Measurements from ENCODE around the gene ATOSB. TPM values are rescaled to one million over a fixed set of nuclear protein-coding genes. Genes with fewer than 3 reads are reported as not detected.

The ATOSB gene
- total RNA-seq, 4 donors from 2014 or later, result 7.8 to 21.0 (median 11.8) TPM

DNA sequence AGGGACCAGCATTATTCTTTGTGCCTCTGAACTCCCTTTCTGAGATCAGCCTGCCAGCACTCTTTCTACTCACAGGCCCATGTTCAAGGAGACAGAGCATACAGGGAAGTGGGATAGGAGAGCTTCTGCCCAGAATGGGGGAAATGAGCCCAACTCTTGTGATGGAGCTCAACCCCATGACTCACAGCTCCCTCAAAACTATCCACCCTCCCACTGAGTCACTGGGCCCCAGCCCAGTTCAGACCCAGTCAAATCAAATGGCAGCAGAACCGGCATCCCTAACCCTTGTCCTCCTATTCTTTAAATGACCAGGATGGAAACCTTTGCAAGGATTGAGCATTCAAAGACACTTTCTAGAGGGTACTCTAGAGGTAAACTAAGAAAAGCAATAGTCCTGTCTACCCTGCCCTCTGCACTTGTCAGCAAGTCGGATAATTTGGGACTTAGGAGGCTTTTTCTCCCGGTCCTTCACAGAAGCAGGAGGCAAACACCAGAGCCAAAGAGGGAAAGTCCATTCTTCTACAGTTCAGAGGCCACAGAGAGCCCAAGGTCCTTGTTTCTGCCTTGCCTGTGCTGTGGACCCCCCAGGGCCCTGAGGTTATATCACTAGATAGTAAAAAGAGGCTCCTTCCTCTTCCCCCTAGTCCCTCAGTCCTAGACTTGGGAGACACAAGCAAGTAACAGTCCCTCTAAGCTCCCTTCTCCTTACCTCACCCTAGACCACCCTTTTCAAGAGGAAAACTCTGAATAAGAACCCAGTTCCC is 3.2 kb downstream of the ATOSB start:
- H3K4me3 ChIP-seq (replicated peaks in 1 of 3), result peak overlapping the region in 1 of 3 donors; percentile 55
- peaks cover 34 to 52% of the 10 kb centered on the region in 2 donors for H3K4me1 ChIP-seq
- WGBS, 2 donors, result 68 to 76% methylated on average over 3 of the region's 3 CpGs
- H3K36me3 ChIP-seq, result peaks cover 5 to 9% of the 10 kb centered on the region in 2 donors
- H3K27me3 ChIP-seq, result no peaks in the 10 kb centered on the region
- intact Hi-C loops (cut with DNase I), result loop anchor here (10.0 kb wide), 1 partner anchor 442 kb away; no protein-coding TSS in a partner anchor
- peak overlapping the region; percentile 24 to 86 (median 74) for H3K27ac ChIP-seq
- no peak for DNase-seq
- no peaks in the 10 kb centered on the region for H3K9me3 ChIP-seq
- no peak for TF ChIP-seq POLR2A (IDR thresholded peaks at IDR 0.05)
- TF ChIP-seq, protein P1, sequence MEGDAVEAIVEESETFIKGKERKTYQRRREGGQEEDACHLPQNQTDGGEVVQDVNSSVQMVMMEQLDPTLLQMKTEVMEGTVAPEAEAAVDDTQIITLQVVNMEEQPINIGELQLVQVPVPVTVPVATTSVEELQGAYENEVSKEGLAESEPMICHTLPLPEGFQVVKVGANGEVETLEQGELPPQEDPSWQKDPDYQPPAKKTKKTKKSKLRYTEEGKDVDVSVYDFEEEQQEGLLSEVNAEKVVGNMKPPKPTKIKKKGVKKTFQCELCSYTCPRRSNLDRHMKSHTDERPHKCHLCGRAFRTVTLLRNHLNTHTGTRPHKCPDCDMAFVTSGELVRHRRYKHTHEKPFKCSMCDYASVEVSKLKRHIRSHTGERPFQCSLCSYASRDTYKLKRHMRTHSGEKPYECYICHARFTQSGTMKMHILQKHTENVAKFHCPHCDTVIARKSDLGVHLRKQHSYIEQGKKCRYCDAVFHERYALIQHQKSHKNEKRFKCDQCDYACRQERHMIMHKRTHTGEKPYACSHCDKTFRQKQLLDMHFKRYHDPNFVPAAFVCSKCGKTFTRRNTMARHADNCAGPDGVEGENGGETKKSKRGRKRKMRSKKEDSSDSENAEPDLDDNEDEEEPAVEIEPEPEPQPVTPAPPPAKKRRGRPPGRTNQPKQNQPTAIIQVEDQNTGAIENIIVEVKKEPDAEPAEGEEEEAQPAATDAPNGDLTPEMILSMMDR (IDR thresholded peaks at IDR 0.05), result no peak

DNA sequence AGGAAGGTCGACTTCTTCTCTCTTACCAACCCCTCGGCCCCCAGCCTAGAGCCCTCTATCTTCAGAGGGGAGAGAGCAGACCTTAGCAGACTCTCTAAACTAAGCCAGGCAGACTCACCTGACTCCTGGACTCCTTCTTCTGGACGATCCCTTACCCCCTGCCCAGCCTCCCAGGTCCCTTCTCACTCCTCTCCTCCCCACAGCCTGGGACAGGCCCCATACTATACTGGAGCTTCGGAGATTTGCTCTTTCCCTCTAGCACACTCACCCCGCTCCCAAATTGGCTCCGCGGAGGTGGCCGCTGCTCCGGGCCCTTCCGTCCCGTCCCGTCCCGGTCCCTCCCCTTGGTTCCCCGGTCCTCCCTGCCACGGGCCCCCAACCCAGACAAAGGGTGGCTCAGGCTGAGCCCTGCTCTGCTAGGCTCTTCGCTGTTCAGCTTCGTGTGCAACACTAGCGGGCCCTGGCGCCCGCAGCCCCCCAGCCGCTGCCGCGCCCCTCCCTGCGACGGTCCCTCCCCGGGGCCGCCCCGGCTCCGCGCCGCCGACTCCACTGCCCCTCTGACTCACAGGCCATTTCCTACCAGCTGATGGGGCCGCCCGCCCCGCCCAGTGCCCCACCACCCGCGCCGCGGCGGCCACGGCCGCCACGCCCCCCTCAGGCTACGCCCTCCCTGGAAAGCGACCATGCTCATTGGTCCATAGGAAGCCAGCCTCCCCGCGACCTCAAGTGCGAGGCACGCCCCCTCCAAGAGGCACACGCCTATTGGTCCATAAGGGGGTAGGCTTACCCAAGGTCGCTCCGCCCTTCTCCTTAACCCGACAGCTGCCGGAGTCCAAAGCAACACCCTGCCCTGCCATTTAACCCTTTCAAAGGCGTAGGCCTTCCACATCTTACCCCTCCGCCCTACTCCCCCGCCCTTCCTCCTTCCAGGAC is 4.4 kb downstream of the ATOSB start:
- H3K27ac ChIP-seq, result peak overlapping the region; percentile 79 to 86 (median 80)
- no peaks in the 10 kb centered on the region for H3K27me3 ChIP-seq
- 1 to 2% methylated on average over 26 to 50 of the region's 57 CpGs for WGBS, 2 donors
- H3K36me3 ChIP-seq, result peaks cover 16 to 21% of the 10 kb centered on the region in 2 donors
- intact Hi-C loops (cut with DNase I), result loop anchor here (10.0 kb wide), 1 partner anchor 444 kb away; no protein-coding TSS in a partner anchor
- peaks cover 29 to 47% of the 10 kb centered on the region in 2 donors for H3K4me1 ChIP-seq
- no peaks in the 10 kb centered on the region for H3K9me3 ChIP-seq
- H3K4me3 ChIP-seq (replicated peaks in 1 of 3), result peak overlapping the region; percentile 44 to 91 (median 55)
- TF ChIP-seq, protein P1 (IDR thresholded peaks at IDR 0.05), result no peak
- TF ChIP-seq POLR2A (IDR thresholded peaks at IDR 0.05), result peak in 1 of 2 donors; percentile 73
- peak; percentile 99 for DNase-seq

DNA sequence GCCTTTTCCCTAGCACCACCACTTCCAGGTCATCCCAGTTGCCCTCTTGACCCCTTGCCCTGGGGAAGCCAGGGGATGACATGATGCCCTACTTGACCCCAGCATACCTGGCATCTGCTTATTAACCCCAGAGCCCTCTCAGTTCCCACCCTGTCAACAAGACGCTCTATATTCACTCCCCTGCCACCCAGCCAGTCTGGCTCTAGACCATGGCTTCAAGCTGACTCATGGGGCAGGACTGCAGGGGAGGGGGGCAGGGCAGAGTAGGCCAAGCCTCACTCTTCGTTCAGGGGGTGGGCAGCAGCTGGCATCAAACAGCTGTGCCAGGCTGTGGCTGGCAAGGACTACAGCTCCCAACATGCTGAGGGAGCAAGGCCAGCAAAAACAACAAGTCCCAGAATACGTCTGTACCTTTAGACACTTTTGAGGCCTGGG is 5.3 kb downstream of the ATOSB start:
- Histone ChIP-seq H3K9me3 (no peaks in the 10 kb centered on the region), H3K27ac (peak overlapping the region in 1 of 3 donors; percentile 86), H3K4me1 (peaks cover 29 to 47% of the 10 kb centered on the region in 2 donors), H3K27me3 (no peaks in the 10 kb centered on the region), H3K36me3 (peaks cover 26 to 30% of the 10 kb centered on the region in 2 donors), H3K4me3 (replicated peaks in 1 of 3) (peak overlapping the region in 1 of 3 donors; percentile 55)
- DNase-seq, result peak; percentile 33 to 35
- no peak for TF ChIP-seq POLR2A (IDR thresholded peaks at IDR 0.05)
- TF ChIP-seq, protein P1 (IDR thresholded peaks at IDR 0.05), result no peak
- intact Hi-C loops (cut with DNase I), result loop anchor here (10.0 kb wide), 1 partner anchor 444 kb away; no protein-coding TSS in a partner anchor
- WGBS, 2 donors, result 34% methylated on average over 3 of the region's 3 CpGs

DNA sequence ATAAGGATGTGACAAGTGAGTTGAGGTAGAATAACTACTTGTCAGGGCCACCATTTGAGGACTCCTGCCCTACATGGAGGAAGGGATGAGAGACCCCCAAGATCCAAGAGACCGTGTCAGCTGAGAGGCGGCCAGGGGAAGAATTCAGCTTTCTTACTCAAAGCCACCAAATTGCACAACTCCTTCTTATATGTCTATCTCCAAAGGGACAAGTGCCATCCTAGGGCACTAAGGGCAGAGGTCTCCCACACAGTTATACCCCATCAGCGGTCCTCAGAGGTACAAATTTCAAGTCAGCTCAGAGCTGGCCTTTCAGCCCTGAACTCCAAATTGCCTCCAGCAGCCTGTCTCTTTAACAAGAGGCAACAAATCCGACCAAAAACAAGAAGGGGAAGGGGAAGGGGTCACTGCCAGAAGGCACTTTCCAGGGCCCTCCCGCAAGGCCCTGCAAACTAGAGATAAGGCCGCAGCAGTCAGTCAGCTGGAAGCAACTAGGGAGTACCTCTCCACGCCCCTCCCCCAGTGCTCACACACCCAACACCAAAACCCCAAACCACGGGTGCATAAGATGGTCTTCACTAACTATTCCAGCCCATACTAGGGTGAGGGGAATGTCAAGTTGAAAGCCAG is 6.6 kb downstream of the ATOSB start:
- no peak for DNase-seq
- Histone ChIP-seq H3K27me3 (no peaks in the 10 kb centered on the region), H3K27ac (no peak overlapping the region), H3K4me1 (peaks cover 20 to 34% of the 10 kb centered on the region in 2 donors), H3K4me3 (replicated peaks in 1 of 3) (no peak overlapping the region), H3K36me3 (peaks cover 35 to 39% of the 10 kb centered on the region in 2 donors), H3K9me3 (no peaks in the 10 kb centered on the region)
- intact Hi-C loops (cut with DNase I), result no loop called here
- 78% methylated on average over 7 of the region's 8 CpGs for WGBS, 2 donors
- TF ChIP-seq, protein P1 (IDR thresholded peaks at IDR 0.05), result no peak

All from thyroid gland (tissue), 4 donors.